Activated CD4-positive, alpha-beta T cell treated with anti-CD3 and anti-CD28 coated beads, Interleukin-2, amount 10 ng/mL, durations not matched to agents 7 days and 5 days (primary cell): ENCODE results near the gene CACNA2D1. TPM values are rescaled to one million over a fixed set of nuclear protein-coding genes. Genes with fewer than 3 reads are reported as not detected.

Experiments
- CTCF ChIA-PET: fragments of 350-600 bp; sonication (Branson Sonifier 250); formaldehyde crosslinking; loops from one replicate; lab custom pipeline; 2021; ENCODE audit warnings: antibody characterized with exemption; lab: Charles Lee
- POLR2A ChIA-PET: fragments of 350-600 bp; sonication (Branson Sonifier 250); formaldehyde crosslinking; loops from one replicate; lab custom pipeline; 2021; ENCODE audit warnings: antibody characterized with exemption; lab: Charles Lee
- DNase-seq: peaks from one replicate; pipeline ENCODE4 v3.0.0-alpha.2; 2020
- H3K27ac Mint-ChIP-seq: one replicate; pipeline ENCODE4 v1.8.0; 2021; ENCODE audit warnings: mild to moderate bottlenecking, moderate library complexity, mixed read lengths
- H3K27me3 Mint-ChIP-seq: one replicate; pipeline ENCODE4 v1.8.0; 2021; ENCODE audit warnings: mixed read lengths
- H3K36me3 Mint-ChIP-seq: one replicate; pipeline ENCODE4 v1.8.0; 2021; ENCODE audit warnings: low read depth, mixed read lengths
- H3K4me1 Mint-ChIP-seq: one replicate; pipeline ENCODE4 v1.8.0; 2021; ENCODE audit warnings: mixed read lengths
- H3K4me3 Mint-ChIP-seq: one replicate; pipeline ENCODE4 v1.8.0; 2021; ENCODE audit warnings: mild to moderate bottlenecking, moderate library complexity, mixed read lengths
- H3K9me3 Mint-ChIP-seq: one replicate; pipeline ENCODE4 v1.8.0; 2021; ENCODE audit warnings: mixed read lengths
- total RNA-seq, 2 experiments: library from RNA; stranded (reverse); gene quantifications; one replicate each; pipeline ENCODE4 v1.2.3, GENCODE V29; 2021

The CACNA2D1 gene
- total RNA-seq, 2 experiments from 2014 or later, result not detected

DNA sequence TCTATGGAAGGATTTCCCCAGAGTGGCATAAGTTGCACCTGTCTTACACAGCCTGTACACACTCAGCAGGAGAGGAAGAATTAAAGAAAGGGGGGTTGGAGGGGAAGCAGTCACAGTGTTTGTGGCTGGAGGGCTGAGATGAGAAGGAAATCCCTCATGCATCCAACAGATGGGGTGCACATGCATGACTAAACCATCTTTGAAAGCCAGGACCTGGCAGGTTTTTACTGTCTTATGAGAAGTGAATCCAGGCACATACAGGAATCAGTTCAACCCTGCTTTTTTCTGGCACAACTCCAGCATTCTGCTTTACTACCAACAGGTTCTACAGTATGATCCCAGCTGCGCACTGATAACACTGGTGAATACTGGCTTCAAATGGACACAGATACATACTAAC lies 107.7 kb downstream of the CACNA2D1 start:
- CTCF ChIA-PET, result no interaction called here
- Mint-ChIP-seq H3K27ac (no peak overlapping the region), H3K4me1 (no peaks in the 10 kb centered on the region), H3K9me3 (no peaks in the 10 kb centered on the region), H3K27me3 (no peaks in the 10 kb centered on the region), H3K36me3 (no peaks in the 10 kb centered on the region), H3K4me3 (no peak overlapping the region)
- POLR2A ChIA-PET, result no interaction called here
- DNase-seq, result no peak

DNA sequence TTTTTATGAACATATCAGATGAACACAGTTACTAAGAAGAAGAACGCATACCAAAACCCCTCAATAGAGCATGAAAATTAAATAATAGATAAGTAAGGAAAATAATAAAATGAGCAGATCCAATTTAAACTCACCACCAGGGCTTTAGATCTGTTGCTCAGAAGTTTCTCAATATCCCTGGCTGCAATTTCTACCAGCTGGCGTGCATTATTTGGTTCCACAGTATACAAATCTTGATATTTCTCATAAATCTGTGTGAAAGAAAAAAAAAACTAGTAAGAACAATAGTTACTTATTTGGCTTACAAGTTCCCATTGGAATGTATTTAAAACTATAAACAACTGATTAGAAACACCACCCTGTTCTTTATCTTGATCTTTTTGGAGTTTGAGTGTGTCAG lies 108.6 kb downstream of the CACNA2D1 start:
- ChIA-PET CTCF (interaction anchor here (0.6 kb wide), 1 partner anchor 54 kb away, joined by 5 read pairs; no protein-coding TSS in a partner anchor), POLR2A (no interaction called here)
- no peak overlapping the region for H3K4me3 Mint-ChIP-seq

DNA sequence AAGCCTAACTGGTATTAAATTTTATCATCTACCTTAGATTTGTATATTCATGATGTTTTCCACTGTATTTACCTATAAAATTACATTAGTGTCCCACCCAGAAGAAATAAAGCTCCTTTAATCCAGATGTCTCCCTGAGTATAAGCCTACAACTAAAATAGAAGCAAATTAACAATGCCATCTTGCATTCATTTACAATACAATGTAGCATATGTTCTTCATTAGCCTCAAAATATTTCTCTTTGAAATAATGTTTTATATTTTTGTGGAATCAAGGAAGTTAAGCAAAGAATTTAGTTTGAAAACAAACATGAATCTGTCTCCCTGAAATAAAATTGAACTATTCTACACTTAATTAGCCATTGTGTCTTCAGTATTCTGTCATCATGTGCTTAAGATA lies 112.3 kb downstream of the CACNA2D1 start:
- POLR2A ChIA-PET, result no interaction called here
- no peaks in the 10 kb centered on the region for H3K36me3 Mint-ChIP-seq

More for the DNA sequence above, 108.6 kb downstream of the CACNA2D1 start:
- H3K27me3 Mint-ChIP-seq, result no peaks in the 10 kb centered on the region
- H3K36me3 Mint-ChIP-seq, result no peaks in the 10 kb centered on the region
- H3K9me3 Mint-ChIP-seq, result no peaks in the 10 kb centered on the region
- DNase-seq, result no peak
- no peak overlapping the region for H3K27ac Mint-ChIP-seq
- no peaks in the 10 kb centered on the region for H3K4me1 Mint-ChIP-seq

DNA sequence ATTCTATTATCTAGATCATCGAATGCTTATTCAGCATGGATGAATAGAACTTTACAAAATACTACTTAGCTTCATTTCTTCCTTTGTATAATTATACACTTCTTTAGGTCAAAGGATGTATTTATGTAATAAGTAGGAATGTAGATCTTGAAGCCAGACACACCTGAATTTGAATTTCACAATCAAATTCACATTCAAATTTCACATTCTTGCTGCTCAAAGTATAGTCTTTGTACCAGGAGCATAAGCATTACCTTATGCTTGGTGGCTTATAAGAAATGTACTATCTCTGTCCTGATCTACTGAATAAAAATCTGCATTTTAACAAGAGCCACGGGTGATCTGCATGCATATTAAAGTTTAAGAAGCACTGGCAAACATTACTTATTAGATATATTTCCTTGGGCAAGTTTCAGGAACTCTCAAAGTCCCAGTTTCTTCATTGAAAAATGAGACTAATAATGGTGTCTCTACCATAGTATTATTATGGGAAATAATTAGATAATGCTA lies 112.8 kb downstream of the CACNA2D1 start:
- ChIA-PET CTCF (no interaction called here), POLR2A (no interaction called here)
- Mint-ChIP-seq H3K4me1 (no peaks in the 10 kb centered on the region), H3K9me3 (no peaks in the 10 kb centered on the region), H3K4me3 (no peak overlapping the region), H3K36me3 (no peaks in the 10 kb centered on the region), H3K27ac (no peak overlapping the region), H3K27me3 (no peaks in the 10 kb centered on the region)
- DNase-seq, result no peak

More for the DNA sequence above, 112.3 kb downstream of the CACNA2D1 start:
- CTCF ChIA-PET, result no interaction called here
- H3K9me3 Mint-ChIP-seq, result no peaks in the 10 kb centered on the region
- no peak overlapping the region for H3K4me3 Mint-ChIP-seq
- no peaks in the 10 kb centered on the region for H3K4me1 Mint-ChIP-seq
- no peak for DNase-seq
- no peak overlapping the region for H3K27ac Mint-ChIP-seq
- no peaks in the 10 kb centered on the region for H3K27me3 Mint-ChIP-seq

DNA sequence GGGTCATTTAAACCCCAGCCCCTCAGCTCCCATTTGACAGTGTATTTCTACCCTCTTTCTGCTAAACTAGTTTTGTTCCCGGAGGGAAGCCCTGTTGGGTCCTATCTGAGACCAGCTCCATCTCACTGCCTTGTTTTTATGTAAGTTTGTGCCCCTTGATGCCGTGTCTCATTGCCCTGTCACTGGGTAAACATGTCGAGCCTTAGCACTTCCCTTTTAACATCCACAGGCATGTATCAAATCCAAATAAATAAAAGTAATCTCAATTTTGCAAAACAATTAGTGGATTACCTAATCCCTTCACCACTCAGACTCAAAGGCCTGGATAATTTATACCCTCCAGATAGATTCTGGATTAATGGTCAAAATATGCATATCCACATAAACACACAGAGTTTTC lies 115.7 kb downstream of the CACNA2D1 start:
- Mint-ChIP-seq H3K36me3 (no peaks in the 10 kb centered on the region), H3K27me3 (no peaks in the 10 kb centered on the region), H3K27ac (no peak overlapping the region), H3K9me3 (no peaks in the 10 kb centered on the region), H3K4me1 (no peaks in the 10 kb centered on the region), H3K4me3 (no peak overlapping the region)
- ChIA-PET POLR2A (no interaction called here), CTCF (interaction anchor here (1.5 kb wide), 1 partner anchor 10 kb away, joined by 3 read pairs; no protein-coding TSS in a partner anchor)
- DNase-seq, result no peak

DNA sequence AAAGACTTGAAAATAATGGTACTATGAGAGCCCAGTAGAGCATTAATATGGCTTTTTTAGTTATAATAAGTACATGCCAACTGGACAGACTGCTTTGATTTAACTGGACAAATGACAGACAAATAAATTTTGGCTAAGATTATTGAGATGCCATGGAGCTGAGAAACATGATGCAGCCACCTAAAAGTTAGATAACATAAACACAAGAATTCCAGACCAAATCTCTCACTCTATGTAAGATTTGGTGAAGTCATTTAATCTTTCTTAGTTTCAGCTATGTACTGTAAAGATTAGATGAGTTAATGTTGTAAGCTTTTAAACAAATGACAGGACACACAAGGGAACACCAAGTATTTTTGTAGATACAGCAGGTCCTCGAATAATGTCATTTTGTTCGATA lies 118.2 kb downstream of the CACNA2D1 start:
- peaks cover 3% of the 10 kb centered on the region for H3K9me3 Mint-ChIP-seq
- H3K27ac Mint-ChIP-seq, result no peak overlapping the region
- H3K4me3 Mint-ChIP-seq, result no peak overlapping the region
- ChIA-PET CTCF (no interaction called here), POLR2A (no interaction called here)
- DNase-seq, result no peak
- H3K27me3 Mint-ChIP-seq, result no peaks in the 10 kb centered on the region
- H3K36me3 Mint-ChIP-seq, result no peaks in the 10 kb centered on the region
- no peaks in the 10 kb centered on the region for H3K4me1 Mint-ChIP-seq

DNA sequence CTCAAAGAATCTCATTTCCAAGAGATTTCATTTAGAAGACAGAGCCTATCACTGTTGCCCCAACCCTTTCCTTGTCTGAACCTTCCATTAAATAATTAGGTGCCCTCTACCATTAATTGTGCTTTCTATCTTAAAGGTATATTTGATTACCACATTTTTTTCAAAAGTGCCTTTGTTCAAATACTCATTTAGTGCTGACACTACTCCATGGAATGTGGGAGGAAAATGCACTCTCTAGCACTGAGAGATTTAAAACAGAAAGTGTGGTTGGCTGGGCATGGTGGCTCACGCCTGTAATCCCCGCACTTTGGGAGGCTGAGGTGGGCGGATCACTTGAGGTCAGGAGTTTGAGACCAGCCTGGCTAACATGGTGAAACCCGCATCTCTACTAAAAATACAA lies 119.8 kb downstream of the CACNA2D1 start:
- Mint-ChIP-seq H3K4me3 (no peak overlapping the region), H3K27ac (no peak overlapping the region), H3K4me1 (no peaks in the 10 kb centered on the region), H3K36me3 (no peaks in the 10 kb centered on the region), H3K27me3 (no peaks in the 10 kb centered on the region), H3K9me3 (peaks cover 3% of the 10 kb centered on the region)
- POLR2A ChIA-PET, result no interaction called here
- CTCF ChIA-PET, result interaction anchor here (0.6 kb wide), 1 partner anchor 10 kb away, joined by 3 read pairs; no protein-coding TSS in a partner anchor
- DNase-seq, result no peak

DNA sequence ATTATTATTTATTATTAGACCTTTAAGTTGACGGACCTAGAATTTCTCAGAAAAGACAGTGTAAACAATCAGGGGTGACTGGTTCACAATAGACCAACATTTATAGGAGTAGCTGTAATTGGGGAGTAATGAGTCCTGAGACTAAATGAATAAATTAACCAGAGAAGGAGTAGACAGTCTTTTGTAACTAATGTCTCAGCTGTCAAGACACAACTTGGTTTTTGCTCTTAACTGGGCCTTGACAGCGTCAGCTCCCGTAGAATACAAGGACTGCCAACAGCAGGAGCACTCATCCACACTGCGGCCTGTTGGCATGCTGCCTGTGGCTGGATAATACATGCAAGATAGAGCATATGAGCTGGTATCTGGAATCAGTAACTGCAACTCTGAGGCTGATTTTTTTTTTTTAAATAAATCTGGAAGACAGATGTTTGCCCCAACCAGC lies 123.9 kb downstream of the CACNA2D1 start:
- no peak for DNase-seq
- CTCF ChIA-PET, result no interaction called here
- Mint-ChIP-seq H3K36me3 (no peaks in the 10 kb centered on the region), H3K27me3 (no peaks in the 10 kb centered on the region), H3K4me1 (no peaks in the 10 kb centered on the region), H3K9me3 (peaks cover 3% of the 10 kb centered on the region), H3K27ac (no peak overlapping the region), H3K4me3 (no peak overlapping the region)
- POLR2A ChIA-PET, result no interaction called here

DNA sequence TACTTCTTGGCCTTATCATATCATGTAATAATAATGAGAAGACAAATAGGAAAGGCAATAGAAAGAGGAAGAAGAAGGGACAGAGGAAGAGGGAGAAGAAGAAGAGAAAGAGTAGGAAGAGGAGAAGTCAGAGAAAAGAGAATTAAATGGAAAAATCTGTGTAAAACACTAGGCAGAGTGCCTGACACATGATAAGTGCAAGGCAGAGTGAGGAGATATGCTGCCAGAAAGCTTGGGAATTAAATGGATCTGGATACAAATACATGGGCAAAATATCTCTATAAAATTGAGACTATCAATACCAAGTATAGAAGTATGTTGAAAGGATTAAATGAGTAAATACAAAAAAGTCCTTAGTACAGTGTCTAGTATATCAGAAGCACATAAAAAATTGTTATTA lies 124.8 kb downstream of the CACNA2D1 start:
- H3K27me3 Mint-ChIP-seq, result no peaks in the 10 kb centered on the region
- no peak overlapping the region for H3K27ac Mint-ChIP-seq
- H3K9me3 Mint-ChIP-seq, result peaks cover 3% of the 10 kb centered on the region
- ChIA-PET POLR2A (no interaction called here), CTCF (no interaction called here)
- no peak for DNase-seq
- no peaks in the 10 kb centered on the region for H3K36me3 Mint-ChIP-seq
- no peak overlapping the region for H3K4me3 Mint-ChIP-seq
- no peaks in the 10 kb centered on the region for H3K4me1 Mint-ChIP-seq

DNA sequence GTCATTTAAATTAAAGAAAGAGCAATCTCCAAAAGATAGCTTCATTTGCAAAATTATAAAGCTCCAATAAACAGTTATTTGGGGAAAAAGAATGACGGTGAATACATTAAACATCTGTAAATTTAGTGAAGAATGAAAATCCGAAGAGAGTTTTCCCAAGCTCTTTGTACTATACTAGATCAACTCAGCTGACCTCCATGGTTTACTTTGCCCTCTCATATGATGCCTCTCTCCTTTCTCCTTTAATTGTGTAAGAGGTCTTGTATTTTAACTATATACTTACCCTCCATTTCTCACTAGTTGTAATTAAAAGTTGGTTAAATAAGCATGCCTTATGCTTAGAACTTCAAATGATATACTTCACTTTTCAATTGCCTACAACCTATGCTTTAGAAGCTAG lies 125.8 kb downstream of the CACNA2D1 start:
- H3K9me3 Mint-ChIP-seq, result peaks cover 3% of the 10 kb centered on the region
- H3K4me1 Mint-ChIP-seq, result no peaks in the 10 kb centered on the region
- CTCF ChIA-PET, result interaction anchor here (1.3 kb wide), 1 partner anchor 11 kb away, joined by 3 read pairs; no protein-coding TSS in a partner anchor
- no peak for DNase-seq
- no peaks in the 10 kb centered on the region for H3K27me3 Mint-ChIP-seq
- POLR2A ChIA-PET, result no interaction called here
- no peak overlapping the region for H3K4me3 Mint-ChIP-seq
- H3K27ac Mint-ChIP-seq, result no peak overlapping the region
- no peaks in the 10 kb centered on the region for H3K36me3 Mint-ChIP-seq

DNA sequence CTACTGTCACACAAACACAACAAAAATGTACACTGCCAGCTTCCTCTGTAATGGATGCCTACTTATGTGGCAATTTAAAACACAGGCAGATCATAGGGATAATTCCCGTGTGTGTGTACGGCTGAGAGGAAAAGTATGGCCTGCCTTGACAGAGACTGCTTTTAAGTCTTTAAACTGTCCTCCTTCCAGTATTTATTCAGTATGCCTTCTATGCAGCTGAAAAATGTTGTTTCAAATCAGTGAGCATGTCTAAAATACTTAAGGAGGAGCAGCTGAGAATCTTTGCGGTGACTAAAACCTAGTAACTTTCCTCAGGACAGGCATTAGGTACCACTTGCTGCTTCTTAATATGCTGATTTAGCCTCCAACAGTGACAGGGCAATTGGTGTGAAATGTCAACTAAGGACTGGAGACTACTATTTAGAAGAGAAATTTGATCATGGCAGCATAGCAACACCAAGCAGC lies 126.3 kb downstream of the CACNA2D1 start:
- ChIA-PET POLR2A (no interaction called here), CTCF (interaction anchor here (0.6 to 1.3 kb wide), 2 partner anchors 11 to 180 kb away, joined by 3 read pairs; no protein-coding TSS in a partner anchor)
- Mint-ChIP-seq H3K4me1 (no peaks in the 10 kb centered on the region), H3K27me3 (no peaks in the 10 kb centered on the region), H3K27ac (no peak overlapping the region), H3K36me3 (no peaks in the 10 kb centered on the region), H3K4me3 (no peak overlapping the region), H3K9me3 (peaks cover 3% of the 10 kb centered on the region)
- no peak for DNase-seq

DNA sequence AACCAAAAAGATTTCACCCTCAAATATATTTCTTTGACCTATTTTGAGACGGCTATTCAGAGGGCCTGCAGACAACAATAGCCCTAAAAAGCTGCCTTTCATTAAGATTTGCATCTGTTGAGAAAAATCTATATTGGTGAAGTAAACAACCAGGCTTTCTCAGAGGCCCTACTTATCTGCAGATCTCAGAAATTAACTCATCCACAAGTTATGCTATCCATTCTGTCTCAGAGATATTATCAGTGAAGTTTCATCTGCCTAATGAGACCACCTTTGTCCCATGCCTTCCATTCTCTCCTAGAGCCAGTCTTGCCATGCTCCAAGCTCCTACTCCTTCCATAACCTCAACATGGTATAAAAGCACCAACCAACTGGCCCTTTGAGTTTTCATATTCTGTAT lies 130.3 kb downstream of the CACNA2D1 start:
- H3K36me3 Mint-ChIP-seq, result no peaks in the 10 kb centered on the region
- no peak for DNase-seq
- H3K9me3 Mint-ChIP-seq, result peaks cover 2% of the 10 kb centered on the region
- H3K27me3 Mint-ChIP-seq, result no peaks in the 10 kb centered on the region
- no peak overlapping the region for H3K27ac Mint-ChIP-seq
- CTCF ChIA-PET, result interaction anchor here (0.5 kb wide), 1 partner anchor 10 kb away, joined by 3 read pairs; no protein-coding TSS in a partner anchor
- no peaks in the 10 kb centered on the region for H3K4me1 Mint-ChIP-seq
- POLR2A ChIA-PET, result no interaction called here
- no peak overlapping the region for H3K4me3 Mint-ChIP-seq

DNA sequence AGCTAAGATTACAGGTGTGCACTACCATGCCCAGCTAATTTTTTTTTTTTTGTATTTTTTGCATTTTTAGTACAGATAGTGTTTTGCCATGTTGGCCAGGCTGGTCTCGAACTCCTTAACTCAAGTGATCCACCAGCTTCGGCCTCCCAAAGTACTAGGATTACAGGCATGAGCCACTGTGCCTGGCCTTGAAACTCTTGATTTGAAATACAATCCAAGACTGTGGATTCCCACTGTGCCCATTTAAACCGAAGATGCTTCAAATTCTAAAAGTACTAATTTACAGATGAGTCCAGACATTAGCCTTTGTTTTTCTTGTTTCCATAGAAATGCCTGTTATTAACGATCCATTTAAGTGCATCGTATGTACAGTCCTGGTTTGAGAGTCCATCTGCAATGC lies 130.9 kb downstream of the CACNA2D1 start:
- Mint-ChIP-seq H3K4me3 (no peak overlapping the region), H3K27me3 (no peaks in the 10 kb centered on the region), H3K36me3 (no peaks in the 10 kb centered on the region), H3K9me3 (peaks cover 2% of the 10 kb centered on the region), H3K27ac (no peak overlapping the region), H3K4me1 (no peaks in the 10 kb centered on the region)
- ChIA-PET CTCF (interaction anchor here (0.6 kb wide), 1 partner anchor 420 kb away, joined by 3 read pairs; no protein-coding TSS in a partner anchor), POLR2A (no interaction called here)
- DNase-seq, result no peak
